OCI-LY1 (cell line): ENCODE results near the gene CCNC.

ENCODE experiments used
- H2AFZ ChIP-seq: fragments of 200-600 bp; sonication (generic), shearing (Covaris generic); 2 replicates; pipeline ENCODE4 v1.6.0; 2014; ENCODE audit warnings: antibody characterized with exemption, mild to moderate bottlenecking, low read length
- H3F3A ChIP-seq: fragments of 200-600 bp; sonication (generic), shearing (Covaris generic); 2 replicates; pipeline ENCODE4 v1.6.0; 2014; ENCODE audit warnings: mild to moderate bottlenecking, antibody characterized with exemption, low read length, moderate library complexity; ENCODE audit not compliant: insufficient read depth
- H3K27ac ChIP-seq: fragments of 200-600 bp; sonication (generic); 2 replicates; pipeline ENCODE4 v1.5.1; 2014; ENCODE audit warnings: low read length, mixed run types, mild to moderate bottlenecking, low read depth; ENCODE audit not compliant: poor library complexity, severe bottlenecking
- H3K27me3 ChIP-seq: fragments of 200-600 bp; sonication (generic); 2 replicates; pipeline ENCODE4 v1.6.0; 2014; ENCODE audit warnings: antibody characterized with exemption, mild to moderate bottlenecking, low read length, moderate library complexity; ENCODE audit not compliant: insufficient read depth
- H3K36me3 ChIP-seq: fragments of 200-600 bp; sonication (generic); 2 replicates; pipeline ENCODE4 v1.6.1; 2014; ENCODE audit warnings: mild to moderate bottlenecking, antibody characterized with exemption, low read length, moderate library complexity, mixed read lengths; ENCODE audit not compliant: insufficient read depth
- H3K4me1 ChIP-seq: fragments of 200-600 bp; sonication (generic); 2 replicates; pipeline ENCODE4 v1.5.1; 2014; ENCODE audit warnings: mild to moderate bottlenecking, low read length, moderate library complexity; ENCODE audit not compliant: insufficient read depth, severe bottlenecking
- H3K4me2 ChIP-seq: fragments of 200-600 bp; sonication (generic), shearing (Covaris generic); 2 replicates; pipeline ENCODE4 v1.6.1; 2014; ENCODE audit warnings: low read length
- H3K4me3 ChIP-seq: fragments of 200-600 bp; sonication (generic); 2 replicates; pipeline ENCODE4 v1.5.1; 2014; ENCODE audit warnings: low read length, low read depth, mild to moderate bottlenecking, mixed read lengths; ENCODE audit not compliant: poor library complexity, severe bottlenecking
- H3K79me2 ChIP-seq: fragments of 200-600 bp; shearing (Covaris generic); 2 replicates; pipeline ENCODE4 v1.6.1; 2016; ENCODE audit warnings: mixed run types, low read length, mixed read lengths; ENCODE audit not compliant: insufficient read depth
- H3K9ac ChIP-seq: fragments of 200-600 bp; sonication (generic), shearing (Covaris generic); 2 replicates; pipeline ENCODE4 v1.6.1; 2014; ENCODE audit warnings: mild to moderate bottlenecking, low read length, mixed read lengths
- H3K9me2 ChIP-seq: fragments of 200-600 bp; sonication (generic), shearing (Covaris generic); 2 replicates; pipeline ENCODE4 v1.6.1; 2014; ENCODE audit warnings: low read depth, mild to moderate bottlenecking, low read length, mixed read lengths
- H3K9me3 ChIP-seq: fragments of 200-600 bp; shearing (Covaris generic); 2 replicates; pipeline ENCODE4 v1.6.1; 2014; ENCODE audit warnings: low read length, mixed read lengths
- H4K20me1 ChIP-seq: fragments of 200-600 bp; sonication (generic), shearing (Covaris generic); 2 replicates; pipeline ENCODE4 v1.6.0; 2016; ENCODE audit warnings: mild to moderate bottlenecking, low read length; ENCODE audit not compliant: insufficient read depth
- EZH2 ChIP-seq: fragments of 200-600 bp; sonication (generic), shearing (Covaris generic); IDR thresholded peaks from 2 replicates; pipeline ENCODE4 v1.8.0; 2017; ENCODE audit warnings: borderline replicate concordance, mixed run types, mild to moderate bottlenecking, antibody characterized with exemption, low read length, moderate library complexity, mixed read lengths
- TF ChIP-seq, protein P1 (sequence below): fragments of 200-600 bp; sonication (generic), shearing (Covaris generic); IDR thresholded peaks from 2 replicates; pipeline ENCODE4 v1.5.1; 2017; ENCODE audit warnings: mild to moderate bottlenecking, antibody characterized with exemption, low read length, moderate library complexity, mixed read lengths

The CCNC gene

GRCh38 chr6:99573980-99574617, 5.6 kb upstream of the CCNC start:
- H3K9me2 ChIP-seq: no peaks in the 10 kb centered on the region
- H3K9me3 ChIP-seq: no peaks in the 10 kb centered on the region
- H3K4me1 ChIP-seq: no peaks in the 10 kb centered on the region
- H3F3A ChIP-seq: no peaks in the 10 kb centered on the region; the same call in 1 of the 2 replicates
- no peaks in the 10 kb centered on the region; the same call in 1 of the 2 replicates for H3K27me3 ChIP-seq
- no peaks in the 10 kb centered on the region for H4K20me1 ChIP-seq
- H3K4me2 ChIP-seq: no peak overlapping the region
- H3K27ac ChIP-seq: no peak overlapping the region
- no peak overlapping the region for H3K9ac ChIP-seq
- H3K4me3 ChIP-seq: no peak overlapping the region
- no peaks in the 10 kb centered on the region for H3K79me2 ChIP-seq
- no peaks in the 10 kb centered on the region for H3K36me3 ChIP-seq
- no peak for TF ChIP-seq EZH2
- TF ChIP-seq, protein P1, sequence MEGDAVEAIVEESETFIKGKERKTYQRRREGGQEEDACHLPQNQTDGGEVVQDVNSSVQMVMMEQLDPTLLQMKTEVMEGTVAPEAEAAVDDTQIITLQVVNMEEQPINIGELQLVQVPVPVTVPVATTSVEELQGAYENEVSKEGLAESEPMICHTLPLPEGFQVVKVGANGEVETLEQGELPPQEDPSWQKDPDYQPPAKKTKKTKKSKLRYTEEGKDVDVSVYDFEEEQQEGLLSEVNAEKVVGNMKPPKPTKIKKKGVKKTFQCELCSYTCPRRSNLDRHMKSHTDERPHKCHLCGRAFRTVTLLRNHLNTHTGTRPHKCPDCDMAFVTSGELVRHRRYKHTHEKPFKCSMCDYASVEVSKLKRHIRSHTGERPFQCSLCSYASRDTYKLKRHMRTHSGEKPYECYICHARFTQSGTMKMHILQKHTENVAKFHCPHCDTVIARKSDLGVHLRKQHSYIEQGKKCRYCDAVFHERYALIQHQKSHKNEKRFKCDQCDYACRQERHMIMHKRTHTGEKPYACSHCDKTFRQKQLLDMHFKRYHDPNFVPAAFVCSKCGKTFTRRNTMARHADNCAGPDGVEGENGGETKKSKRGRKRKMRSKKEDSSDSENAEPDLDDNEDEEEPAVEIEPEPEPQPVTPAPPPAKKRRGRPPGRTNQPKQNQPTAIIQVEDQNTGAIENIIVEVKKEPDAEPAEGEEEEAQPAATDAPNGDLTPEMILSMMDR: no peak
- no peak overlapping the region for H2AFZ ChIP-seq

- Histone ChIP-seq H4K20me1 (peaks cover 5% of the 10 kb centered on the region; the same call in 1 of the 2 replicates), H3F3A (no peaks in the 10 kb centered on the region), H3K27ac (no peak overlapping the region), H3K27me3 (no peaks in the 10 kb centered on the region), H3K4me2 (no peak overlapping the region), H3K4me1 (peaks cover 14% of the 10 kb centered on the region), H2AFZ (no peak overlapping the region), H3K4me3 (no peak overlapping the region), H3K9me3 (no peaks in the 10 kb centered on the region), H3K79me2 (peaks cover 71% of the 10 kb centered on the region), H3K9me2 (no peaks in the 10 kb centered on the region), H3K9ac (no peak overlapping the region), H3K36me3 (peaks cover 52% of the 10 kb centered on the region)
- TF ChIP-seq EZH2: no peak
- TF ChIP-seq, protein P1: no peak
Measured at GRCh38 chr6:99563056-99563723, 5.3 kb downstream of the CCNC start.

DNA sequence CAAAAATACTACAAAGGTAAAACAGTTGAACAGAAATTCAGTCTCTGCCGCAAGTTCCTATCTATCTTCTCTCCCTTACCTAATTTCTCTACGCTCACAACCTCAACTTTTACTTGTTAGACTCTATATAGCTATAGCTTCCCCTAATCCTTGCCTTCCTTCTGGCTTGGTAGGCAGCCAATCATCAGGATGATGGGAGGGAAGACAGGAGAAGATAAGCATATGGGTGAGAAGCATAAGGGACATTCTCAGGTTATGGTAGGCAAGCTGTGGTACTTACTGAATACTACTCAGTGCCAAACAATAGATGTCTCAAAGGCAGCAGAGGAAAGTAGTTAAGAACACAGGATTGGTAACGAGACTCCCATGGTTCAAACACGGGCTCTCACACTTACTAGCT, 7.8 kb downstream of the CCNC start:
- peaks cover 46% of the 10 kb centered on the region for H3K79me2 ChIP-seq
- H3K9me3 ChIP-seq: no peaks in the 10 kb centered on the region
- H3K4me2 ChIP-seq: no peak overlapping the region
- H3K9me2 ChIP-seq: no peaks in the 10 kb centered on the region
- H3K4me3 ChIP-seq: no peak overlapping the region
- H3K36me3 ChIP-seq: peaks cover 77% of the 10 kb centered on the region
- no peak overlapping the region for H3K27ac ChIP-seq
- no peak for TF ChIP-seq EZH2
- TF ChIP-seq, protein P1: no peak
- no peak overlapping the region for H2AFZ ChIP-seq
- H3K4me1 ChIP-seq: no peaks in the 10 kb centered on the region
- H3F3A ChIP-seq: no peaks in the 10 kb centered on the region
- no peak overlapping the region for H3K9ac ChIP-seq
- H3K27me3 ChIP-seq: no peaks in the 10 kb centered on the region
- H4K20me1 ChIP-seq: peaks cover 5% of the 10 kb centered on the region; the same call in 1 of the 2 replicates
